LoVo (cell line): Measurements from ENCODE around the gene UPF2.
"Not testable (repeated sequence)": the region's sequence is repeated elsewhere in the genome, so short reads cannot be mapped to it uniquely, and the experiment has no call there.

Source experiments
- DNase-seq: peaks from one replicate; pipeline ENCODE4 v3.0.0-alpha.2; 2016; ENCODE audit warnings: low spot score

Gene UPF2

DNA sequence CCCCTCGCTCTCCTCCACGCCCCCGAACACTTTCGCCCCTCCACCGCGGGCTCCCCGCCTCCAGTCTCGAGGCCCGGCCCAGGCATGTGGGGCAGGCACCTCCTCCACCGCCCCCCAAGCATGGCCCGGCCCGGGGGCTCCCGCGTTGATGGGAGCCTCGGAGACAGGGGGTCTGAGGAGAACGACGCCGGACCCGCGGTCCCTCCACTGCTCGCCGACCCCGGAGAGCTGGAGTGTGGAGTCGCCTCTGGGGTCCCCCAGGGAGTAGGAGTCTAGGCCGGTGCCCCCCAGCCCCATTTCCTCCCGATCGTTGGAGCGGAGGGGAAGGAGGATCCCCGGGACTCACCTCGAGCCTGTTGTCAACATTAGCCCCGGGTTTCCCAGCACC, 206 bp downstream of the UPF2 start:
- DNase-seq = no peak

DNA sequence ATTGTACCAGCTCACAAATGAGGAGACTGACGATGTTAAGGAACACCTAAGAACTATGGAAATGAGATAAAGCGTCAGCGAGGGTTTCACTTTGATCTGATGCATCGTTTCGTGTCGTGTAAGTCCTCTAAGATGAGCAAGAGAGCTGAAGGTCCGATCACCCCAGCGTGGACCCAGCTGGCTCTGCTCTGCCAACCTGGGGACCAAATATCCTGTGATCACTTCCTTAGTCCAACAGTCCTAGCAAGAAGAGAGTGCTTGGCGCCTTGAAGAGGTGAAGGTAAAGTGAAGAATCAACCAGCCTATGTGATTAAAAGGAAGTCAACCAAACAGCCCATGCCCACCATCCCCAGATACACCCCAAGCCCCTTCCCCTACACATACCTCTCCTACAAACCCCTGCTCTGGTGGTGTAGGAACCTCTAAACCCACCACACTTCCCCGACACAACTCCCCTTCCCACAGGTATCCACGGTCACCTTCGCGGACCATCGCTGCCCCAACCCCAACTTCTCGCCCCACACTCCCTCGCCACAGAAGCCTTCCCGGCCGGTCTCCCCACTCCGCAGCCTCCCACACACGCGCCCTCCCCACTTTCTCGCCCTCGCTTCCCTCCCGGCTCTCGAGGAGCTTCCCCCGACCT, 722 bp downstream of the UPF2 start:
- DNase-seq = peak; percentile 34

DNA sequence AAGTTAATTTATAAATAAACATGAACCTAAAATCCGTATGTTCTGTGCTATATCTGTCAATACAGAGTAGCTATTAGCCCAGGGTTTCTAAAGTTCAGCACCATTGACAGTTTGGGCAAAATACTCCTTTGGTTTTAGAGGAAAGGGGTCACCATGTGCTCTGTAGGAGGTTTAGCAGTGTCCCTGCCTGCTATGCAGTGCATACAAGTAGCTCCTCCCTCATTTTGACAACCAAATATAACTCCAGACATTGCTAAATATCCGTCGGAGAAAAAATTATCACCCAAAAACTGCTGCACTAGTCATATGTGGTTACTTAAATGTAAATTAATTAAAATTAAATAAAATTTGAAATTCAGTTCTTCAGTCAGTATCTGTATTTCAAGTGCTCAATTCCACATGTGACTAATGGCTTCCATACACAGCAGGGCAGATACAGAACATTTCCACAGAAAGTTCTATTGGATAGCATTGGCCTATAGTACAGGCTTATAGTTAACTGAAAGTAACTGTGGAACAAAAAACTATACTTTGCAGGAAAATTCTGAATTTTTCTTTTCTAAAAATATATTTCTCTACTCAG, 6.4 kb downstream of the UPF2 start:
- no peak for DNase-seq

DNA sequence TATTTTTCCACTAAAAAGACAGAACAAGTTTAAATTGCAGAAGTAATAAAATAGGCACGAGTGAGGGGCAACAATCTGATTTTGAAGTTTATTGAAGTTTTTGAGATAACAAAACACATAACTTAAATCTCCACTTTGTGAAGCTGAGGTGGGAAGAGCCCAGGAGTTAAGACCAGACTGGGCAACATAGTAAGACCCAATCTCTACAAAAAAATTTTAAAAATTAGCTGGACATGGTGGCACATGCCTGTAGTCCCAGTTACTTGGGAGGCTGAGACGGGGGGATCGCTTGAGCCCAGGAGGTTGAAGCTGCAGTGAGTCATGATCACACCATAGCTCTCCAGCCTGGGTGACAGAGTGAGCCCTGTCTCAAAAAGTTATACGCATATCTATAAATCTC, 11.2 kb downstream of the UPF2 start:
- no peak for DNase-seq

DNA sequence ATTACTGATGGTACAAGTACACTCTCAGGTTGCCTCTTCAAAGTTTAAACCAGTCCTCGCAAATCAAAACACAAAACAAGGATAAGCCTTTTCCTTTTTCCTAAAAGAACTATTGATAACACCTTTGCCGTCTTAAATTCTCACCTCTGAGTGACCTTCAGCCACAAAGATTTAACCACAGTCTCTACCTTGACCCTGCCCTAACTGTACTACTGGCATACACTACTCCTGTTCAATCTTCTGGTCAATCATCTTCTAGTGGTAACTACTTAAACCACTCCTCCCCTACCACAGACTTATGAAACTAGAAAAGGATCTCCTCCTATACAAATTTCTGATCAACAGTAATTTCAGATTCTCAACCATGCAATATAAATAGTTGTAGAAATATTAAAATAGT, 15.1 kb downstream of the UPF2 start:
- DNase-seq = no peak

DNA sequence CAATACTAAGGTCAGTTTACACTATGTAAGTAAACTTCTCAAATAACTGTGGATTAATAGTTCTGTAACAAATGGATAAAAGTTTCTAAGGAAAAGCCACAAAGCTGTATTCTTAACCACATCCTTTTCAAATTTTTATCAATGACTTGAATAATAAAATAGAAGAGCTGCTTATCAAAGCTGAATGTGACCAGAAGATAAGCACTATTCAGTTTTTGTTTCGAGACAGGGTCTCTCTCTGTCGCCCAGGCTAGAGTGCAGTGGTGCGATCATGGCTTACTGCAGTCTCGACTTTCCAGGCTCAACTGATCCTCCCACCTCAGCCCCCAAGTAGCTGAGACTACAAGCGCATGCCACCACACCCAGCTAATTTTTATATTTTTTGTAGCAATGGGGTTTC, 17.0 kb downstream of the UPF2 start:
- DNase-seq = no peak

DNA sequence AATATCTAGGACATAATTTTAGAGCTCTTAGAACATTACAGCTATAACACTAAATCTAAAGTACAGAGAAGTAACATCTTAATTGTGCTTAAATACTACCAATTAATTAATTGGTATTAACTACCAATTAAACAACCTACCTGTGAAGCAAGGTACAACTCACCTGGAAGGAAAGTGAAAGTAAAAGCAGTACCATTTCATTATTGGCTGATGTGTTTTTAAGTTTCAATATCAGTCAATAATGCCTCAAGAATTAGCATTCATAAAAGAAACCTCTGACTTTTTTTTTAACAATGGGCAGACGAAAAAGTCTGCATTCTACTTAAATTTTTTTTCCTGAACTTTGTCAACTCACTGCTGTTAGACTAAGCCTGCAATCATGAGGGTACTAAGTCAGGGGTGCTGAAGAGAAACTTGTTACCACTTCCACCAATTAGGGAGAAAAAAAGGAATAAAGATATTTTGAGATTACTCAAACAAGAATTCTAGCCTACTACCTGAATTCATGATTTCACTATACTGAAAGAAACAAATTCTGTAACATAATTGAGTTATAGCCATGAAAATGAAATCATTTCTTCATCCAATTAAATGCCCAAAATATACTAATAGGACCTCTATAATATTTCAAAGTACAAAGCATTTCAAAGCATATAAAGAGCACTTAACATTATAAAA, 19.9 kb downstream of the UPF2 start:
- DNase-seq = no peak

DNA sequence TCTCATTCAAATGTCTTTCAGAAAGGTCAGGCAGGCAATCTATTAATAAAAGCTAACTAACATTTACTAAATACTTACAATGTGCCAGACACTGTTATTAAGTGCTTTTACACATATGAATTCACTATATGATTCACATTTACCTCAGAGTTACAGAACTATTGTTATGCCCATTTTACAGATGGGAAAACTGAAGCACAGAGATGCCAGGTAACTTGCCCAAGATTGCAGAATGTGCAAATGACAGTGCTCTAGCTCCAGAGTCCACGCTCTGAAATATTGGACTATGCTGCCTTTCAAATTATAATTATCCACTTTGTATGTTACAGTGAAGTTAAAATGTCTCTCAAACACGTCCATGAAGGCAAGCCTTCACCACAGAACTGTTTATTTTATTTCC, 22.0 kb downstream of the UPF2 start:
- DNase-seq = no peak

DNA sequence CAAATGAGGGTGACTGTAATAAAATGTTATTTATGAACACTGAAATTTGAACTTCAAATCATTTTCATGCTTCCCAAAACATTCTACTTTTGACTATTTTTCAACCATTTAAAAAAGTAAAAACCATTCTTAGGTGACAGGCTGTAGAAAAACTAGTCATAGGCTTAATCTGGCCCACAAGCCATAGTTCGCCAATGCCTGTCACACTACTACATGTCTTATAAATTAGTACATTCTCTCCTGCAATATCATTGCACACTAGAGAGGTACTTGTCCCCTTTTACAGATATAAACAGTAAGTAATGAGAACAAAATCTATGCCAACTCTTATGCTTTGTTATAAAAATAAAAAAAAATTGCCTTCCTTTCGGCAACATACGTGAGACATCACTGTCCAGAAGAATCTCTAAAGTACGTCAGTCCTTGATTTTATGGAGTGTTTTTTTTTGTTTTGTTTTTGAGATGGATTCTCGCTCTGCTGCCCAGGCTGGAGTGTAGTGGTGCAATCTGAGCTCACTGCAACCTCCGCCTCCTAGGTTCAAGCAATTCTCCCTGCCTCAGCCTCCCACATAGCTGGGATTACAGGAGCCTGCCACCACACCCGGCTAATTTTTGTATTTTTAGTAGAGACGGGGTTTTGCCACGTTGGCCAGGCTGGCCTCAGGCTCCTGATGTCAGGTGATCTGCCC, 23.2 kb downstream of the UPF2 start:
- no peak for DNase-seq

DNA sequence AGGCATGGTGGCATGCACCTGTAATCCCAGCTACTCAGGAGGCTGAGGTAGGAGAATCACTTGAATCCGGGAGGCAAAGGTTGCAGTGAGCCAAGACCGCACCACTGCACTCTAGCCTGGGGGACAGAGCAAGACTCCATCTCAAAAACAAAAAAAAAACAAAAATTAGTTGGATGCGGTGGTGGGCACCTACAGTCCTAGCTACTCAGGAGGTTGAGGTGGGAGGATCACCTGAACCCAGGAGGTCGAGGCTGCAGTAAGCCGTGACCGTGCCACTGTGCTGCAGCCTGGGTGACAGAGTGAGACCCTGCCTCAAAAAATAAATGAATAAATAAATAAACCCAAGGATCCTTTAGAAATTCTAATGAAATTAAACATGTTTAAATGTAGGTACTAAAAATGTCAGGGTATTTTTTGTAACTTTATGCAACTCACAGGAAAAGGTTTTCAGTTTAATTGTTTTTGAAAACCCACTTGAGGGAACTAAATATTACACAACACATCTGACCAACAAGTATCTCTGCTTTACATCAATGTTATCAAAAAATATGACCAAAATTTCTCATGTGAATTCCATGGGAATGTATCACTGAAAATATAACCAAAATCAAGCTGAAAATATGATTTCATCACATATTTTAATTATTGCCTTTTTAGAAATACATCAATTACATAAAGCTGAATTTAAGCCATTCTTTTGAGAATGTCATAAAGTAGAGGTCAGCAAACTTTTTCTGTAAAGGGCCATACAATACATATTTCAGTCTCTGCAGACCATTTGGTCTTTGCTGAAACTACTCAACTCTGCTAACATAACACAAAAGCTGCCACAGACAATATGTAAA, 23.9 kb downstream of the UPF2 start:
- DNase-seq = no peak

DNA sequence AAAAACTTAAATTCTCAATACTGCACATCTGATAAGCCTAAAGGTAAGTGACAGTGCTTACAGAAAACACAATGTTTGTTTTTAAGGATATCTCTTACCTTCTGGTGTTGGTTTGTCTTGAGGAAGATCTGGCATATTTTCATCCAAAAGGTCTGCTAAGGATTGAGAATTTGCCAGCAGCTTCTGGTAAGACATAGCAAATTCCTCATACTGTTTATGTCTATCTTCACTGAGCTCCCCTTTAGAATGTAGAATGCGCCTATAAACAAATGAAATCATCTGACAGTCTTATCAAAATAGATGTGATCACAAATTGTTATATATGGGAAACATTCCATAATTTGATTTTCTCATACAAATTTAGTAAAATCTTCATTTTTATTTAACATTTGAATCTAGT, 28.7 kb downstream of the UPF2 start:
- no peak for DNase-seq

DNA sequence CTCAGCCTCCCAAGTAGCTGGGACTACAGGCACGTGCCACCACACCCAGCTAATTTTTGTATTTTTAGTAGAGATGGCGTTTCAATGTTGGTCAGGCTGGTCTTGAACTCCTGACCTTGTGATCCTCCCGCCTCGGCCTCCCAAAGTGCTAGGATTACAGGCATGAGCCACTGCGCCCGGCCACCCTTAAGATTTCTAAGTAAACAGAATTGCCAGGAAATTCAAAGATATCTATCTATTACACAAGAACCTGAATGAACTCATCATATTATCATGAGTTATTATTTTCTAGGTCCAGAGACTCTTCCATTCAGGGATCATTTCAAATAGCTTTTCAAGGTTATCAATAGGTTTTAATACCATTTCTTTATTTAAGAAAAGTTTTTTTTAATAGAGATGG, 29.2 kb downstream of the UPF2 start:
- DNase-seq = not testable (repeated sequence)

DNA sequence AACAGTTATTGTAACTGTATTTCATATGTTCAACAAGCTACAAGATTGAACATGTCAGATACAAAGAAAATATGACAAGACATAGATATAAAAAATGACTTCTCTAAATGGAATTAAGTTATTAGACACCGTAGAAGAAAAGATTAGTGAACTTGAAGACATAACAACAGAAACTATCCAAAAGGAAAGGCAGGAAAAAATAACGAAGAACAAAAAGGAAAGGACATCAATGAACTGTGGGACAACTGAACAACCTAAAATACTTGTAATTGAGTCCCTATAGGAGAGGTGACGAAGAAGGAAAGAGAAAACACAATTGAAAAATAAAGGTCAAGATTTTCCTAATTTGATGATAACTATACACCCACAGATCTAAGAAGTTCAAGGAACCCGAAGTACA, 32.3 kb downstream of the UPF2 start:
- DNase-seq = no peak

DNA sequence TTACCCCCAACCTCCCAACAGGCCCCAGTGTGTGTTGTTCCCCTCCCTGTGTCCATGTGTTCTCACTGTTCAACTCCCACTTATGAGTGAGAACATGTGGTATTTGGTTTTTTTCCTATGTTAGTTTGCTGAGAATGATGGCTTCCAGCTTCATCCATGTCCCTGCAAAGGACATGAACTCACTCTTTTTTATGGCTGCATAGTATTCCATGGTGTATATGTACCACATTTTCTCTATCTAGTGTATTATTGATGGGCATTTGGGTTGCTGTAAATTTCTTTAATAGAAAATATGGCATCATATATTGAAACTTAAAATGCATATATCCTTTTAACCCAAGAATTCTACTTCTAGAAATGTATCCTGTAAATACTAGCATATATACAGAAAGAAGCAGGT, 33.8 kb downstream of the UPF2 start:
- DNase-seq = not testable (repeated sequence)

DNA sequence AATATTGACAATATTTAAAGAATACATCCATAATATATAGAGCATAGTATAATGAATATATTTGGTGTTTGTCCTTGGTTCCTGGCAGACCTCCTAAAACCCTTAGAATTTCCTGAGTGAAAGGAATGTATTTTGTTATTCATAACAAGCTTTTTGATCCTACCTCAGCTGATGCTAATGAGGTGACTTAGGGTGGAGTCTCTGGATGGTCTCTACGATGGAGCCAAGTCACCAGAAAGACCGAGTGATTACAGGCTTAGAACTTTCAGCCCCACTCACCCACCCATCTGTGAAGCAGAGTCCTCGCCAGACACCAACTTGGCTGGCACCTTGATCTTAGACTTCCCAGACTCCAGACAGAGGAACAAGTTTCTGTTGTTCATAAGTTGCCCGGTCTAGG, 35.9 kb downstream of the UPF2 start:
- no peak for DNase-seq

DNA sequence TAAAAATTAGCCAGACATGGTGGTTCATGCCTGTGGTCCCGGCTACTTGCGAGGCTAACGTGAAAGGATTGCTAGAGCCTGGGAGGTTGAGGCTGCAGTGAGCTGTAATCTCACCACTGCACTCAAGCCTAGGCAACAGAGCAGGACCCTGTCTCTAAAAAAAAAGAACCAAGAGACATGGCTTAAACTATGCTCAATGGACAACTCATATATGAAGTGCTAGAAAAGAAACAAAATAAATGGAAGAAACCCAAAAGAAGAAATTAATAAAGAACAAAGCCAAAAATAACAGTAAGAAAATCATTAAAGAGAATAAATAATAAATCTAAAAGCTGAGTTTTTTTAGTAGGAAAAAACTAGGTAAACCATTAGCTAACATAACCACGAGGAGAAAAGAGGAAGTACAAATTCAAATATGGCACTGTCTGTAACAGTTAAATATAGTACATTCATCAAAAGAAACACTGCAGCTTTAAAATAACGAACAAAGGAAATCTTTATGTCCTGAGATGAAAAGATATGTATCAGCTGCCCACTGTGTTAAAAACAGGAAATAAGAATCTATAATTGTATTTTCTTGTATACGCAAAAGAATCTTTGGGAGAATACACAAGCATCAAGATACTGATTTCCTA, 48.7 kb downstream of the UPF2 start:
- DNase-seq = no peak

DNA sequence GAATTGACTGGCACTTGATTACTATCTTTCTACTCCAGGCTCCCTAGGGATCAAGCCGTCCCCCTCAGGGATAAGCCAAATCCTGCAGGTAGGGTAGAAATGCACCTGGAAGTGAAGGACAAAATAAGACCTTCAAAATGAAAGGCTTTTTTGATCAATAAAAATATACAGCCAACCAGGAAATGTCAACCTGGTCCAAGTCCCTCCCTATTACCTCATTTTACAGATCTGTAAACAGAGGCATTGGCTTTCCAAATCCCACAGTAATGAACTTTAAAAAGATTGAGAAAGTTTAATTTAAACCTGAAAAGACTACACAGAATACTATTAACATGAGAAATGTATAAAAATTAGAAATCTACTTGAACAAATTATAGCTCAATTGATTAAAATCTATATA, 53.7 kb downstream of the UPF2 start:
- no peak for DNase-seq

DNA sequence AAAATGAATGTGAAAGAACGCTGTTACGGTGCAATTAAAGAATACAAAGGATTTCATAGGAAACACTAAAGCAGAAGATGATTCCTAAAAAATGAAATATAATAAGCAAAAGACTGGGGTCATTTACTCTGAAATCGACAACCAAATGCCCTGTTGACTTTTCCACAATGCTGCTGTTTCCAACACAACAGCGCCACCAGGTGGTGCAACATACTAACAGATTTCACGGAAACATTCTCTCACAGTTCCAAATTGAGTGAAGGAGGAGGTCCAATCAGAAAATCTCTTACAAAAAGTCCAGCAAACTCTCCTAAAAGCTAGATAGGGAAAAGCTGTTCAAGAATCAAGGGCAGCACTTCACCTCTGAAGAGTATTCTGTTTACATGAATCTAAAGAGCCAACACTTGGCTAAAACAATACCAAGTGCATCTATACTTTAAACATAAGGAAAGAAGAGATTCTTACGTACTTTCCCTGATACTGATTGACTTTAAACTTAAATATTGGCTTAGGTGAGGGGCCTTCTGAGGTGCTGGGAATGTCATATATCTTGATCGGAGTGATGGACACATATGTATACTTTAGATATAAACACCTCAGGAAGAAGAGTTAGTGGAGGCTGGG, 55.9 kb downstream of the UPF2 start:
- peak; percentile 77 for DNase-seq

DNA sequence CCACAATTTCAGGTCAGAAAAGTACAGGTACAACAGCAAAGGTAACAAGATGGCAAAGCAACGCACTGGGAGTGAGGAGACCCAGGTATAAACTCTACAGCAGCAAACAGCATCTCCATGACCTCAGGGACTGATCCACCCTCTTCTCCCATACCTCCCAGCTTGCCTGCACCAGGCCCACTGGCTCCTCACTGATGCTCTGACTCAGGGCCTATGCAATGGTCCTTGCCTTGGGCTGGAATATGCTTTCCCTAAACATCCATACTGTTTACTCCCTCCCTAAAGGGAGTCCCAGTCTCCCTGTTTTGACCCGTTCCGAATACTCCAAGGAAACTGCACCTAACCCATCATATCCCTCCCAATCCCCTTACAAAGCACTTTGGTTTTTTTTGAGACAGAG, 60.4 kb downstream of the UPF2 start:
- no peak for DNase-seq

DNA sequence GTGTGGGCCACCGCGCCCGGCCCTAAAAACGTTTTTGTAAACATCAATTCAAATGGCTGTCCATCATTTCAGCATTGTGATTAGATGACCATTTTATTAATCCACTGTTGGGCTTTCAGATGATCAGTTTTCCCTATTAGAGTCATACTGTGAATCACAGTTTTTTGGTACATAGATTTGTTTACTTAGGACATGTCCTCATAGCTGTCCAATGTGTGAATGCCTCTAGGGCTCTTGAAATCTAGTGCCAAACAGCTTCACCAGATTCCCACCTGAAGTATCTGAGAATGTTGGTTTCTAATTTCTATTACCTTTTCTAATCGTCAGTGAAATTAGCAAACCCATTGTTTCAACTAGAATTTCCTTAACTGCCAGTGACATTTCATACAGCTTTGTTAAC, 66.8 kb downstream of the UPF2 start:
- DNase-seq = no peak

DNA sequence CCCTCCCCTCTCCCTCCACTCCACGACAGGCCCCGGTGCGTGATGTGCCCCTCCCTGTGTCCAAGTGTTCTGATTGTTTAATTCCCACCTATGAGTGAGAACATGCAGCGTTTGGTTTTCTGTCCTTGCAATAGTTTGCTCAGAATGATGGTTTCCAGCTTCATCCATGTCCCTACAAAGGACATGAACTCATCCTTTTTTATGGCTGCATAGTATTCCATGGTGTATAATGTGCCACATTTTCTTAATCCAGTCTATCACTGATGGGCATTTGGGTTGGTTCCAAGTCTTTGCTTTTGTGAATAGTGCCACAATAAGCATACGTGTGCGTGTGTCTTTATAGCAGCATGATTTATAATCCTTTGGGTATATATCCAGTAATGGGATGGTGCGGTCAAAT, 70.1 kb downstream of the UPF2 start:
- not testable (repeated sequence) for DNase-seq
